8988T (cell line): ENCODE measurements around the gene NLGN4X.

ENCODE experiments used
- DNase-seq: peaks from one replicate; pipeline ENCODE4 v3.0.0; 2011

Gene NLGN4X

GRCh38 chrX:6228720-6229119, at the start of gene NLGN4X:
Gene NLGN4X, minus strand, starts transcription at chrX:6228867. Its CDS starts 77,401 bp downstream, at chrX:6151466.
- no peak for DNase-seq

GRCh38 chrX:6266041-6266440, 37.4 kb upstream of the NLGN4X start:
- DNase-seq, result no peak

- no peak for DNase-seq
These were observed 34.3 kb upstream of the NLGN4X start for GRCh38 chrX:6262959-6263358.

GRCh38 chrX:6257025-6257424, 28.4 kb upstream of the NLGN4X start:
- no peak for DNase-seq

GRCh38 chrX:6244666-6245065, 16.0 kb upstream of the NLGN4X start:
- DNase-seq, result no peak

GRCh38 chrX:6238576-6238975, 9.9 kb upstream of the NLGN4X start:
- no peak for DNase-seq

- DNase-seq, result no peak
These were observed 732 bp downstream of the NLGN4X start for GRCh38 chrX:6227935-6228334.

- no peak for DNase-seq
These were observed 1.2 kb downstream of the NLGN4X start for GRCh38 chrX:6227453-6227835.

GRCh38 chrX:6226596-6227452, 1.8 kb downstream of the NLGN4X start:
- DNase-seq, result no peak

- DNase-seq, result no peak
These were observed 2.6 kb downstream of the NLGN4X start for GRCh38 chrX:6225911-6226595.

- no peak for DNase-seq
These were observed 3.3 kb downstream of the NLGN4X start for GRCh38 chrX:6225288-6225910.

GRCh38 chrX:6223516-6223915, 5.2 kb downstream of the NLGN4X start:
- no peak for DNase-seq

GRCh38 chrX:6210230-6210629, 18.4 kb downstream of the NLGN4X start:
- DNase-seq, result no peak

- no peak for DNase-seq
These were observed 25.0 kb downstream of the NLGN4X start for GRCh38 chrX:6203462-6204215.

GRCh38 chrX:6199486-6199885, 29.2 kb downstream of the NLGN4X start:
- no peak for DNase-seq

- no peak for DNase-seq
These were observed 41.4 kb downstream of the NLGN4X start for GRCh38 chrX:6187256-6187655.

GRCh38 chrX:6184900-6185515, 43.7 kb downstream of the NLGN4X start:
- DNase-seq, result no peak

GRCh38 chrX:6175914-6176313, 52.8 kb downstream of the NLGN4X start:
- DNase-seq, result no peak

- DNase-seq, result no peak
These were observed 58.2 kb downstream of the NLGN4X start for GRCh38 chrX:6170424-6170823.

- DNase-seq, result no peak
These were observed 59.3 kb downstream of the NLGN4X start for GRCh38 chrX:6169407-6169806.

GRCh38 chrX:6163721-6164120, 64.9 kb downstream of the NLGN4X start:
- DNase-seq, result no peak

GRCh38 chrX:6159468-6159867, 69.2 kb downstream of the NLGN4X start:
- no peak for DNase-seq

- DNase-seq, result no peak
These were observed 76.7 kb downstream of the NLGN4X start for GRCh38 chrX:6151971-6152370.
